DMS79 treated with DMSO at 0.1 percent for 48 hours (cell line): Measurements from ENCODE around the gene TMEM109.

Experiments used
- DNase-seq: peaks from one replicate; lab custom pipeline; 2025; lab: John Stamatoyannopoulos, UW

The TMEM109 gene

DNA sequence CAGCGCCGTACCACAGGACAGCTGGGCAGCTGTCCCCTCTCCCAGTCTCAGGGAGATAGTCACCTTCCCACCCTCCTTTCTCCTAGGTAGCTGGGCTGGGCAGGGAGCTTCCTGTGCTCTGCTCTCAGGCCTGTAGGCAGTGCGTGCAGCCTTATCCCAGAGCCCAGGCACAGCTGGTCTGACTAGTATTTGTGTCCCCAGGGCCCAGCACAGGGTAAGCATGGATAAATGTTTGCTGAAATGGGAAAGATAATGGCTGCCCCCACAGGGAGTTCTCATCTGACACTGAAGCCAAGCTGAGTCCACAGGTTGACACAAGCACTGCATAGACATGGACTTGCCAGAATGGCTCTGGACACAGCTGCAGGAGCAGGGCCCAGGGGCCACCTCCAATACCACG is 28.3 kb downstream of the TMEM109 start:
- DNase-seq = no peak

DNA sequence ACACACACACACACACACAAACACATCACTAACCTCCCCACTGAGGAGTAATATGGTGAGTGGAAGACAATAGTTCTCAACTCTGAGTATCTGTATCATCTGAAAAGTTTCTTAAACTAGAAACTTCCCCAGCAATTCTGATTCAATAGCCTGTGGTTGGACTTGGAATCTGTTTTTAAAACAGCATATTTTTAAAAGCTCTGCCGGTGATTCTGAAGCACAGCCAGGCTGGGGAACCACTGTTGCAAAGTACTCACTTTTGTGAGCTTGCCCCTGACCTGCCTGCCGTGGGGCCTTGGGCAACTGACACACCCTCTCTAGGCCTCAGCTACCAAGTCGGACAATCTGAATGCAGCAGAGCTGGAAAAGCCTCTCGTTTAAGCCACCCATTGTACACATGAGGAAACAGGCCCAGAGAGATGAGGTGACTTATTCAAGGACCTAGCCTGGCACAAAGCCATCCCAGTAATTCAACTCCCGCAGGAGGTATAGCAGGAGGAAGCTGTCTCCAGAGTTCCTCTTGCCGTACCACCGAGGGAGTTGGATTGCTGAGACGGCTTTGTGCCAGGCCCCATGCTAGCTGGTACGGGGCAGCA is 29.1 kb downstream of the TMEM109 start:
- DNase-seq = peak; percentile 90

DNA sequence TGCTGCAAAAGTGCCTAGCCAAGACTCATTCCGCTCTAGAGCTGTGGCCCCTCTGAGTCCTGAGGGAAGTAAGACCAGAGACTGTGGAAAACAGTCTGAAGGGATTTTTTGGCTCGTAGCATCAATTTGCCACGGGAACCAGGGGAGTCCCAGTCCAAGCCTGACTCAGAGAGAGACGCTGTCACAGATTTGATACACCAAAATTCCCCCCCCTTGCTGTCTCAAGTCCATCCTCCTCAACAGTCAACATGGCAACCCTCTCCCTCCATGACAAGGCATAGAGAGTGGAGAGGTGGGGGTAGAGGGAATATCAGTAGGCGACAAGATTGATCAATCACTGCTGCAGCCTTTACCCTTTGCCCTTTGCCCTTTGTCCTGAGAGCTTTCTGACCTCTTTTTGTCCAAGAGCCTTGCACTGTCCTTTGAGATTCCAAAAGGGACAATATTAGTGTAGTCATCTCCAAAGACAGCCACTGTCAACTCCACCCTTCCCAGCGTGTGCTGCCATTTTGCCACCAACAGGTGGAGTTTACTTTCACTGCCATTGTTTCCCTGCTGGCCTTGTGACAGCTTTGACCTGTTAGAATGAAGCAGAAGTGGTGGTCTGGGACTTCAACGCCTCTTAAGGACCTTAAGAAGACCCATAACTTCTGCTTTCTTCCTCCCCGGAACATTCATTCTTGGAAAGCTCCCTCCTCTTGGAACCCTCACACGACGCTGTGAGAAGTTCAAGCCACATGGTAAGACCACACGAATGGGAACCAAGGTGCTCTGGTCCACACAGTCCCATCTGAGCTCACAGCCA is 30.7 kb downstream of the TMEM109 start:
- DNase-seq = no peak

DNA sequence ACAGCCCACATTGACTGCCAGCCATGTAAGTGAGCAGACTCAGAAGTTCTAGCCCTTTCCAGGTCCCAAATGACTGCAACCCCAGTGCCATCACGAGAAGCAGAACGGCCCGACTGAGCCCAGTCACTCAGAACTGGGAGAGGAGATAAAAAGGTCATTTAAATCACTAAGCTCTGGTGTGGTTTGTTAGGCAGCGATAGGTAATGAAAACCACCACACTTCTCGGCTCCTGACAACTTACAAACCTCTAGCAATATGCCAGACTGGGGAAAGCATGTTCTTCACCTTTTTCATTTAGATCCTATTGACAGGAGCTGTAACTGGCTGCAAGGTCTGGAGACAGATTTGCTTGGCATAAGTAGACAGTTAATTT is 31.3 kb downstream of the TMEM109 start:
- no peak for DNase-seq

DNA sequence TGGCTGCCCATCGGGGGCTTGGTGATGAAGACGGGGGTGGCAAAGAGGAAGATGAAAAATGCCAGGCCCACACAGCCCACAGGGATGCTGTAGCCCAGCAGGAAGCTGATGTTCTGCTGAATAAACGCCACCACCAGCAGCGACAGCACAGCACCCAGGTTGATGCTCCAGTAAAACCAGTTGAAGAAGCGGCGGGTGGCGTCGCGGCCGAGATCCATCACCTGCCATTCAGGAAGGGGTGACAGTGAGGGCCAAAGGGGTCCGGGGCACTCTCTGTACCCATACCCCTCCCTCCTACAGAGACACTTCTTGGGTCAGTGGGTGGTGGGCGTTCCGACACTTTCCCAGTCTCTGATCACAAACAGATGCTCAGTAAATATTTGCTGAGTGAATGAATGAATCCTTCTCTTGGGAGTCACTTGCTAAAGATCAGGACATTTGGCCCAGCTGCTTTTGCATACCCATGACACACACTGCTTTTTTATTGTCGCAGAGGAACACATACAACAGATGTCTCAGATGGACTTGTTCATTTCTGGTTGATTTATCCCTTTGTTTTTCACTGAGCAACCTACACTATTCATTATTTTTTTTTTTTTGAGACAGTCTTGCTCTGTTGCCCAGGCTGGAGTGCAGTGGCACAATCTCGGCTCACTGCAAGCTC is 32.8 kb downstream of the TMEM109 start:
- DNase-seq = no peak

DNA sequence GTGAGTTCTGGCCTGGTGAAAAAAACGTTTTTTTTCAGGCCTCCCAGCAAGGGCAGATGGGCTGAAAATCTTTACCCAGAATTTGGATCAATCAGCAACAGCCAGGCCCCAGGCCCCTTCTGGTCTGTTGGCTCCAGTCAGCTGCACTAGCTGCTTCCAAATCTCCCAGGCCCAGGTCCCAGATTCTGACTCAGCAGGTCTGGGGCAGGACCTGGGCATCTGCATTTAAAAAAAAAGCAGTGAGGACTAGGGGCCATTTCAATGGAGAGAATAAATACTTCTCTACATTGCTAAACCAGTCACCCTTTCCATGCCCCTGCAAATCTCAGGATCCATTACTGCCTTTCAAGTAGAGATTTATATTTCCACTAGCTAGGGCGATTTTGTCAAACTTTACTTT is 33.7 kb downstream of the TMEM109 start:
- no peak for DNase-seq

DNA sequence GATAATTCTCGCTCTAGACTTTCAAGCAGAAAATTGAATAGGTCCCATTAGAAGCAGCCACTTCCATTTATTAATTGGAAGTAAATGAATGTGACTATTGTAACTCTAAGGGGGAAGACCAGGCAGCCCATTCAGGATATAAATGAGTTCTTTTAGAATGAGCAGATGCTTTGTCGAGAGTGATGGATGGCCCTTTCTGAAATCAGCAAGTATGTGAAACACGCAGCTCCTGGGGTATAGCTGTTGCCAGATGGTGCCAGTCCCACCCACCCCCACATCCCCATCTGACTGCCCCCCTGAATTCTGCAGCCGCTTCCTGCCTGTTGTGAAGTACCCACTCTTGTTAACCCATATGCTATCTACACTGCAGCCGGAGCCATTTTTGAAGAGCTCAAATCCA is 34.3 kb downstream of the TMEM109 start:
- DNase-seq = no peak

DNA sequence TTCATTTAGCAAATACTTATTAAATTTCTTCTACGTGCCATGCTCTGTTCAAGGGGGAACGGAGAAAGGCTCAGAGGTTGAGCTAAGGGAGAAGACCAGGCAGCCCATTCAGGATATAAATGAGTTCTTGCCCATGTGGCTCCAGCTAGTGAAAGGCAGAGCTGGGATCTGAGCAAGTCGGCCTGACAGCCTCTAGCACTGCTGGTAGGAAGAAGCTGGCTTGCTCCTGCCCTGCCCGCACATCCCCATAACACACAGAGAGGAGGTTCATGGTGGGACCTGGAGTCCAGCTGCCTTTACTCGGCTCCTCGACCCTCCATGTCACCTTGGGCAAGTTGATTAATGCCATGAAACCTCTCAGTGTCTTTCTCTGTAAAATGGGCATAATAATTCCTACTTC is 36.1 kb downstream of the TMEM109 start:
- DNase-seq = no peak

DNA sequence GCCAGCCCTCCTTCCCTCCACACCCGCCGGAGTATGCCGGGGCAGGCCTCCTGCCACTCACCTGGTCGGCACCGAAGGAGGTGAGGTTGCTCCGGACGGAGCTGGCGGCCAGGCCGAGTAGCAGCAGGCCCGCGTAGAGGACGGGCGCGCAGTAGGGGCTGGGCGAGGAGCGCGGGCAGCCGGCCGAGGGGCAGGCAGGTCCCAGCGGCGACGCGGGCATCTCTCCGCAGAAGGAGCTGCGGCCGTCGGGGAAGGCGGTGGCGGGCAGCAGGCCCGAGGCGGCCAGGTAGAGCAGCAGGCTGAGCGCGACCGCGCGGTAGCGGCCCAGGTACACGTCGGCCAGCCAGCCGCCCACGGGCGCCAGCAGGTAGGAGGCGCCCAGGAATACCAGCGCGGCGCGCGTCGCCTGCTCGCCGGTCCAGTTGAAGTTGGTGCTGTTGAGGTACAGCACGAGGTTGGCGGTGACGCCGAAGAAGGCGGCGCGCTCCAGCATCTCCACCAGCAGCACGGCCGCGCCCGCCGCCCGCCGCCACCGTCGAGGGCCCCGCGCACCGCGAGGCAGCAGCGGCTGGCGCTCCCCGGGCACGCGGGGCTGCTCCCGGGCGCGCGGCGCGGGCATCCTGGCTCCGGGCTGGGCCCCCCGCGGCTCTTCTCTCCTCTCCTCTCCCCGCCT is 37.1 kb downstream of the TMEM109 start:
- no peak for DNase-seq

DNA sequence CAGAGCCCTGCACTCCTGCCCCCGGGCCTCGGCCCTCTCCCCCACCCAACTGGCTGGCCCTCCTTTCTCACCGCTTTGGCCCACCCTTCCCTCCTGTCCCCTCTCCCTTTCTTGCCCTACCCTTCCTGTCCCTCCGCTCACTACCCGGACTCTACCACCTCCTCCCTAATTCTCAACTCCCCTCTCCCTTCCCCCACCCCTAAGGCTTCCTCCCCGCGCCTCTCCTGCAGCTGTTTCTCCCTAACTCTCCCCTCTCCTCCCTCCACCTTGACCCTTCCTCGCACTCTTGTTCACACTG is 37.6 kb downstream of the TMEM109 start:
- no peak for DNase-seq

DNA sequence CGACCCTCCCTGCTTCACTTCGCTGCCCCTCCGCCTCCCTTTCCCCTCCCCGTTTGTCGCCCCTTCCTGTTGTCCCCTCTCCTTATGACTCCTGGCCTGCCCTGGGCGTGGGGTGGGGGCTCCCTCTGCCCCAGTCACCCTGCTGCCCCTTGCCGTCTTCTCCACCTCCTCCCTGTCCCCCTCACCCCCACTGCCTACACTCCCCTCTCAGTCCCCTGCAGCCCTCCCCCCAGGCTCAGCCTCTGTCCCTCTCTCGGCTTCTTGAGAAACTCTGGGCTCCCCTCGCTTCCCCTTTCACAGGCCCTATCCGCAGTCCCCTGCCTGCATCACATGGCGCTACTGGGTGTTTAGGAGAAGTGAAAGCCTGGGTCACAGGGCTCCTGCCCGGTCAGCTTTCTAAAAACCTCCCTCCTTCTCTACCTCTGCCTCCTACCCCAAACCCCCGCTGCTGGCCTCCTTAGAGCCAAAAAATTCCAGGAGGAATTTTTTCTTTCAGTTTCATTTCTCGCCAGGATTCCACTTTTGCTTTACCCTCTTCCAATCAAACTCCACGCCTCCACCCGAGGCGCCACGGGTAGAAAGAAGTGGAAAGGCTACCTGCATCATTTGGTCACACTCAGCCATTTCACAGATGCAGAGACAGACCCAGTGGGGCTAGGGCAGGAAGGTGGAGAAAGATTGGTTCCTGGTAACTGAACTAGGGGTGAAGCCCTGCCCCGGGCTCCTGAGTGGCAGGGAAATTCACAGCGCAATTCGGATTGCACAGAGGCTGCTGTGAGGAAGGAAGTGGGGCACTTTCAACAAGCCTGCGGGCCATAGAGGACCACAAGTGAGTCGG is 38.2 kb downstream of the TMEM109 start, which contains the start of gene SLC15A3:
Gene SLC15A3, minus strand, starts transcription at position 273 of the 838 bp plus-strand sequence. CDS start 625 bp downstream, outside the sequence.
- DNase-seq = no peak

DNA sequence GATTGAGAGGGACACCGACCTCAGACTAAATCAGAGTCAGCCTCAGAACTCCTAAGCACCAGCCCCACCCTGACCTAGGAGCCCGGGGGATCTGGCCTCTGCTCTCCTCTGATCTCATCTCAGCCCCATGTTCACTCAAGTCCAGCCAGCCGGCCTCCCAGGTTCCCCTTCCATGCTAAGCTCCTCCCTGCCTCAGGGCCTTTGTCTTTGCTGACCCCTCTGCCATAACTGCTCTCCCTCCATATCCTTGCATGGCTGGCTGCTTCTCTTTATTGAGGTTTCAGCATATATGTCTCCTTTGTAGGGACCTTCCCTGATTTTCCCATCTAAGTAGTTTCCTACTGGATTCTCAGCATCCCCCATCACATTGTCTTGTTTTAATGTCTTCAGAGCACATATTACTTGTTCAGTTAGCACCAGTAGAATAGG is 38.8 kb downstream of the TMEM109 start:
- DNase-seq = no peak

DNA sequence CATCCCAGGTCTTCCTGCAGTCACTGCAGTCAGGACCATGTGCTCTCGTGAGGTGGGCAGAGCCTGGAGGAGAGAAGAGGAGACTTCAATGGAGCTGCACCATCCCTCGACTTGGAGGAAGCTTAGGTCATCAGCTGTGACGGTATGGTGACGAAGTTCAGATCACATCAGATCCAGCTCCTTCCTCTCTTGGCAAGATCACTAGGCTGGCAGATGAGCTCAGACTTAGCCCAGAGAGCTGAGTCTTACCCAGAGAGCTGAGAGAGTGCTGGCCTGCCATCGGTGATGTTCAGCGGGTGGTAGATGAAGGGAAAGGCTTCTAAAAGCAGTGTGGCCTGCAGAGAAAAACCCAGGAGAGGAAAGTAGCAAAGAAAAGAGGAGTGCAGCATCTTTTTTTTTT is 39.8 kb downstream of the TMEM109 start:
- no peak for DNase-seq

DNA sequence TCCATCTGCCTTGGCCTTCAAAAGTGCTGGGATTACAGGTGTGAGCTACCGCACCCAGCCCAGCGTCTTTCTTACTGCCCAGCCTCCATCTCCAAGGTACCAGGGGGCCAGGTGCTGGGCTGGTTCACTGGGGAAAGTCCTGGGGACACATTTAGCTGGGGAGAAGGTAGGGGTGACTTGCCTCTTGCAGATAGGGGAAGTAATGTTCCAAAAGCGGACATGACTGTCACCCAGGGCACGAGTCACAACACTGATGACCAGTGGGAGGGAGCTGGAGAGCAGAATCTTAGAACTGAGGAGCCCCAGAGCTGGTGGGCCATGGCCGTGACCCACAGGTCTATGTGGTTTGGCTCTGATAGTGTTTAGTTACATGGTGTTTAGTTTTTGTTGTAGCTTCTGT is 40.5 kb downstream of the TMEM109 start:
- DNase-seq = no peak

DNA sequence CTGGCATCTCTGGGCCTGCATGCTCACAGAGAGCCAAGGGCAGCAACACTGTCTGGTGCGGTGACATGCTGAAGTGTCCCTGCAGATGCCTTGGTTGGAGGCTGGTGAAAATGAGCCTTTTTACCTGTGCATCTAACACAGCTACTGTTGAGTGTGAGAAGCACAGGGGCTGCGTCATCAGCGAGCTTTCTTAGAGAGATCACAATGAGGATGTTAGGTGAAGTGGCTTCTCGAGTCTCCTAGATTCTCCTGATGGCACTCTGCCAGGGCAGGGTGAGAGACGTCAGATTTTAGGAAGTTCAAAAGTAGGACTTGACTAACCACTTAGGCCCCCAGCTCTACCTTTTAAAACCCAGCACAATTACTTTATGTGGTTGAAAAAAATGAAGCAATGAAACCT is 41.6 kb downstream of the TMEM109 start:
- peak; percentile 93 for DNase-seq

DNA sequence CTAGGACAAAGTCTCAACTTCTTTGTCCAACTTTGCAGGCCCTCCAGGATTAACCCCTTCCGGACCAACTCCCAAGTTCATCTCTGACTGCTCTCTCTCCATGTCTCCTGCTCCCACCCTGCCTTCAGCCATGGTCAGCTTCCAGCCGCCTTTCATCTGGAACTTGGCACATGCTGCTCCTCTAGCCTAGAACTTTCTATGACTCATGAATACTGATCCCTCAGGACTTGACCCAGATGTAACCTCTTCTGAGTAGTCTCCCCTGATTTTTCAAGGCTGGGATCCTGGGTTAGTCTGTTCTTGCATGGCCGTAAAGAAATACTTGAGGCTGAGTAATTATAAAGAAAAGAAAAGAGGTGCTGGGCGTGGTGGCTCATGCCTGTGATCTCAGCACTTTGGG is 43.2 kb downstream of the TMEM109 start:
- no peak for DNase-seq

DNA sequence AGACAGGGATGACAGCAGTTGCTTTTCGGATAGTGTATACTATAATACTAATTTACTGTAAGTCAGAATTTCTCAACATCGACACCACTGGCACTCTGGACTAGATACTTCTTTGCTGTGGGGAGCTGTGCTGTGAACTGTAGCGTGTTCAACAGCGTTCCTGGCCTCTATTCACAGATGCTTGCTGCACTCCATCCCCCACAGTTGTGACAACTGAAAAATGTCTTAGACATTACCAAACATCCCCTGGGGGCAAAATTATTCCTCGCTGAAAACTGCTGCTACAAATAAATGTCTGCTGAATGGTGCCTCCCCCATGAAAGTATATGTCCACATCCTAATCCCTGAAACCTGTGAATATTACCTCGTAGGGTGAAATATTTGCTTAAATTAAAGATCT is 45.5 kb downstream of the TMEM109 start:
- DNase-seq = no peak

DNA sequence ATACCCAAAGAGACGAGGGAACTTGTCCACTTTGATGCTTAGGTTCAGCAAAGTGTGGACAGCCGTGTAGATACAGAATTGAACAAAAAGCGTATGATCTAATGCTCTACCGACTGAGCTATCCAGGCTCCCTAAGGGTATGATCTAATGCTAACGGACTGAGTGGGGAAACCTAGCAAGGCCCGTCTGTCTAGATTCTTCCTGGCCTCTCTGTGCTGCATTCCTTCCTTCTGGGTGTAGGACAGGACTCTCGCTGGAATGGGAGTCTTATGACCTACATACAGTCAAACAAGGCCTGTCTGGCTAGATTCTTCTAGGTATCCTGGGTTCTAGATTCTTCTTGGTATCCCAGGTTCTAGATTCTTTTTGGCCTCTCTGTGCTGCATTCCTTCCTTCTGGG is 46.4 kb downstream of the TMEM109 start:
- DNase-seq = no peak

DNA sequence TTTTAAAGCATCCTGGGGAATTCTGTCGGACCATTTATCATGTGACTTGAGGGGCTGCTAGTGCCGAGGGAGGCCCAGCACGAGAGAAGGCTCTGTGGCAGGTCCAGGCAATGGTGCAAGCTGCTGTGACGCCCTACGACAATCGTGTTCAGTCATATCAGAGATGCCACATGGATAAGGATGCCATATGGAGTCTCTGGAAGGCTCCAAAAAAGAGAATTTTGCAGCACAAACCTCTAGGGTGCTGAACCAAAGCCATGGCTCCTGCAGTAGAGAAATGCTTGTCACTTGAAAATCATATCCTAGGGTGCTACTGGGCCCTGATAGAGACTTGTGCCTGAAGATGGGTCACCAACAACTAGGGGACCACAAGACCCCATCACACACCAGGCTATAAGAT is 50.8 kb downstream of the TMEM109 start:
- no peak for DNase-seq

DNA sequence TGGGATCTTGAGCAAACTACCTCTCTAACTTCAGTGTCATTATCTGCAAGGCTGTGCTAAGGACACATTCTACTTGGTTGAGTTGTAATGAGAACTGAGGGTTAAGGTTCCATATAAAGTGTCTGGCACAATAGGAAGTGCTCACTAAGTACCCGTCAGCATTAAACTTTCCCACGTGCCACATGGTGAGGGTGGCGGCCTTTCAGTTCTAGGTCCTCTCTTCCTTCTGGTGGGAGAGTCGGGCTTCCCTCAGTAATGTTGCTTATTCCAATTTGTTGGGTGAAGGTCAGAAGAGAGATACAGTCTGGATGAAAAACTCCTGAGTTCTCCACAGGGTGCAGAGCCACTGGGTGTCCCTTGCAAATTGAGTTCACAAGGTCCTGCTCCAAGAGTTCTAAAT is 52.9 kb downstream of the TMEM109 start:
- DNase-seq = no peak

DNA sequence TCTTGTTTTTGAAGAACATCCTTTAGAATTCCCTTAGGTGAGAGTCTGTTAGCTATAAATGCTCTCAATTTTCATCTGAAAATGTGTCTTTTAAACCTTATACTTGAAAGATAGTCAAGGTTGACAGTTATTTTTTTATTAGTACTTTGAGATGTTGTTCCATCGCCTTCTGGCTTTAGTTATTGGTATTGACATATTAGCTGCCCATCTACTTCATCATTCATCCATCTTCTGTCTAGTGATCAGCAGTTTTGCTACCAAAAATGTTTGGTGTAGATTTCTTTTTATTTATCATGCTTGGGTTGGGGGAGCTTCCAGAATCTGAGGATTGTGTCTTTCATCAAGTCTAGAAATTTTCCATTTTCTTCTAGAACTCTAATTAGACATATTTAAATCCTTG is 54.3 kb downstream of the TMEM109 start:
- DNase-seq = no peak

DNA sequence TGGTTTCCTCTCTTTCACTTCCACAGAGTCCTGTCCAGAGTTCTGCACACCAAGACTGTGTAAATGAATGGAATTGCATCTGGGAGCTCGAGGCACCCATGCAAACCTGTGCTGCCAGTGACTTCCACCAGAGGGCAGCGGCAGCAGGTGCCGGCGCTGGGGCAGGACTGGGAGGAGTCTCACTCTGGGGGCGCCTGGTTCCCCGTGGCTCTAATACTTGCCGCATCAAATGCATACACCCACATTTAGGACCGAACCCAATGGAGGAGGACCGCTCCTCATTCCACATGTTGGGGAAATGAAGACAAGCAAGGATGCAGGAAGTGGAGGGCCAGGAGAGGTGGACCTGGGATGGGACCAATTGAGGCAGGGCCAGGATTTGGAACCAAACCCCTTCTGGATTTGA is 56.4 kb downstream of the TMEM109 start:
- DNase-seq = no peak
